PFSK-1 (cell line): Measurements from ENCODE around the gene SRRD.

ENCODE experiments used
- FOXP2 ChIP-seq: optimal IDR thresholded peaks from 2 replicates; pipeline ENCODE3; 2011; ENCODE audit warnings: borderline replicate concordance, control low read depth, inconsistent platforms; ENCODE audit not compliant: insufficient read depth; ENCODE audit errors: extremely low read length, extremely low read depth
- POLR2AphosphoS5 ChIP-seq: IDR thresholded peaks from 2 replicates; pipeline ENCODE4 v1.6.1; 2012; ENCODE audit warnings: low read depth, mild to moderate bottlenecking, control low read depth, low read length, moderate library complexity
- SIN3A ChIP-seq: IDR thresholded peaks from 2 replicates; pipeline ENCODE4 v1.6.1; 2012; ENCODE audit warnings: mild to moderate bottlenecking, low read length, moderate library complexity, borderline replicate concordance; ENCODE audit not compliant: insufficient read depth
- TAF1 ChIP-seq: IDR thresholded peaks from 2 replicates; pipeline ENCODE4 v1.6.1; 2012; ENCODE audit warnings: low read length, control low read depth, borderline replicate concordance; ENCODE audit not compliant: insufficient read depth
- TF ChIP-seq, protein P1 (sequence below), 2 experiments: IDR thresholded peaks; 2 replicates each; pipeline versions ENCODE4 v1.6.1 to v1.8.0; 2011 to 2012; ENCODE audit warnings: low read depth in 2 of 2, low read length in 2 of 2, control low read depth in 1 of 2, inconsistent platforms in 1 of 2, mild to moderate bottlenecking in 1 of 2, moderate library complexity in 1 of 2; ENCODE audit not compliant: insufficient read depth in 1 of 2

Gene SRRD

DNA sequence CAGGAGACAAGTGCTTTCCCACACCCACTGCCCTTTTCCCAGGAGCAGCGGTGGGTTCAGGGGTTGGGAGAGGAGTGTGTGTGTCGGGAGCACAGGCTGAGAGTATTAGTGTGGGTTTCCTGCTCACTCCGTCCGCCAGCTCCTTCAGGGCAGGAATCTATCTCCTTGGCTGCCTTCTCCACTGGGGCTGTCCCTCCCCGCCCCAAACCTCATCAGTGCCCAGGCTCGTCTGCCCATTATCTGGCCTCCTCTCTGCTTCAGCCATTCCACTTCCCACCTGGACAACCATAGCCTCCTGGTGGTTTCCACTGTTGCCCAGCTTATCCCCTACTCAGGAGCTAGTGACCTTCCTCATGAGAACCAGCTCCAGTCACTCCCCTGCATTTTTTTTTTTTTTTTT, 34.7 kb upstream of the SRRD start:
- no peak for TF ChIP-seq TAF1
- no peak for TF ChIP-seq SIN3A
- no peak for TF ChIP-seq POLR2AphosphoS5
- TF ChIP-seq FOXP2: no peak
- TF ChIP-seq, protein P1, sequence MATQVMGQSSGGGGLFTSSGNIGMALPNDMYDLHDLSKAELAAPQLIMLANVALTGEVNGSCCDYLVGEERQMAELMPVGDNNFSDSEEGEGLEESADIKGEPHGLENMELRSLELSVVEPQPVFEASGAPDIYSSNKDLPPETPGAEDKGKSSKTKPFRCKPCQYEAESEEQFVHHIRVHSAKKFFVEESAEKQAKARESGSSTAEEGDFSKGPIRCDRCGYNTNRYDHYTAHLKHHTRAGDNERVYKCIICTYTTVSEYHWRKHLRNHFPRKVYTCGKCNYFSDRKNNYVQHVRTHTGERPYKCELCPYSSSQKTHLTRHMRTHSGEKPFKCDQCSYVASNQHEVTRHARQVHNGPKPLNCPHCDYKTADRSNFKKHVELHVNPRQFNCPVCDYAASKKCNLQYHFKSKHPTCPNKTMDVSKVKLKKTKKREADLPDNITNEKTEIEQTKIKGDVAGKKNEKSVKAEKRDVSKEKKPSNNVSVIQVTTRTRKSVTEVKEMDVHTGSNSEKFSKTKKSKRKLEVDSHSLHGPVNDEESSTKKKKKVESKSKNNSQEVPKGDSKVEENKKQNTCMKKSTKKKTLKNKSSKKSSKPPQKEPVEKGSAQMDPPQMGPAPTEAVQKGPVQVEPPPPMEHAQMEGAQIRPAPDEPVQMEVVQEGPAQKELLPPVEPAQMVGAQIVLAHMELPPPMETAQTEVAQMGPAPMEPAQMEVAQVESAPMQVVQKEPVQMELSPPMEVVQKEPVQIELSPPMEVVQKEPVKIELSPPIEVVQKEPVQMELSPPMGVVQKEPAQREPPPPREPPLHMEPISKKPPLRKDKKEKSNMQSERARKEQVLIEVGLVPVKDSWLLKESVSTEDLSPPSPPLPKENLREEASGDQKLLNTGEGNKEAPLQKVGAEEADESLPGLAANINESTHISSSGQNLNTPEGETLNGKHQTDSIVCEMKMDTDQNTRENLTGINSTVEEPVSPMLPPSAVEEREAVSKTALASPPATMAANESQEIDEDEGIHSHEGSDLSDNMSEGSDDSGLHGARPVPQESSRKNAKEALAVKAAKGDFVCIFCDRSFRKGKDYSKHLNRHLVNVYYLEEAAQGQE (IDR thresholded peaks at IDR 0.05; ENCODE audit: insufficient read depth in 1 of 2, low read depth in 2 of 2, low read length in 2 of 2): no peak

DNA sequence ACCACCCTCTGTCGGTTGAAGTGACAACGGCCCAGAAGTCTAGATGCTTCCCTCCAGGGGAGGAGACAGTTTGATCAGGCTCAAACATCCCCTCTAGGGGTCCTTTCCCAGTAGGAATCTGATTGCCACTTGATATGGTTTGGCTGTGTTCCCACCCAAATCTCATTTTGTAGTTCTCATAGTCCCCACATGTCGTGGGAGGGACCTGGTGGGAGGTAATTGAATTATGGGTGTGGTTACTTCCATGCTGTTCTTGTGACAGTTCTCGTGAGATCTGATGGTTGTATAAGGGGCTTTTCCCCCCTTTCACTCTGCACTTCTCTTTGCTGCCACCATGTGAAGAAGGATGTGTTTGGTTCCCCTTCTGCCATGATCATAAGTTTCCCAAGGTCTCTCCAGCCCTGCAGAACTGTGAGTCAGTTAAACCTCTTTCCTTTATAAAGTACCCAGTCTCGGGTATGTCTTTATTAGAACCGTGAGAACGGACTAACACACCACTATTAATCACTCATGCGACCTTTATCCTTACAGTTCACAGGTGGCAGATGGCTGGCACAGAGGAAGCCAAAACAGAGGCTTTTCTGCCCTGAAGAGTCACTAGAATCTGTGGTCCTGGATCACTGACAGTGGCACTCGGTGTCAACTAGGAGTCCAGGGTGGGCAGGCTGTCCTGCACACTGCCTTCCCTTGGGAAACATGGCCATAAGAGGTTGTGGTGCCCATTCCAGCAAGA, 33.1 kb upstream of the SRRD start:
- TF ChIP-seq TAF1 (no peak), FOXP2 (no peak), SIN3A (no peak), POLR2AphosphoS5 (no peak)
- TF ChIP-seq, protein P1 (IDR thresholded peaks at IDR 0.05; ENCODE audit: insufficient read depth in 1 of 2, low read depth in 2 of 2, low read length in 2 of 2): no peak

DNA sequence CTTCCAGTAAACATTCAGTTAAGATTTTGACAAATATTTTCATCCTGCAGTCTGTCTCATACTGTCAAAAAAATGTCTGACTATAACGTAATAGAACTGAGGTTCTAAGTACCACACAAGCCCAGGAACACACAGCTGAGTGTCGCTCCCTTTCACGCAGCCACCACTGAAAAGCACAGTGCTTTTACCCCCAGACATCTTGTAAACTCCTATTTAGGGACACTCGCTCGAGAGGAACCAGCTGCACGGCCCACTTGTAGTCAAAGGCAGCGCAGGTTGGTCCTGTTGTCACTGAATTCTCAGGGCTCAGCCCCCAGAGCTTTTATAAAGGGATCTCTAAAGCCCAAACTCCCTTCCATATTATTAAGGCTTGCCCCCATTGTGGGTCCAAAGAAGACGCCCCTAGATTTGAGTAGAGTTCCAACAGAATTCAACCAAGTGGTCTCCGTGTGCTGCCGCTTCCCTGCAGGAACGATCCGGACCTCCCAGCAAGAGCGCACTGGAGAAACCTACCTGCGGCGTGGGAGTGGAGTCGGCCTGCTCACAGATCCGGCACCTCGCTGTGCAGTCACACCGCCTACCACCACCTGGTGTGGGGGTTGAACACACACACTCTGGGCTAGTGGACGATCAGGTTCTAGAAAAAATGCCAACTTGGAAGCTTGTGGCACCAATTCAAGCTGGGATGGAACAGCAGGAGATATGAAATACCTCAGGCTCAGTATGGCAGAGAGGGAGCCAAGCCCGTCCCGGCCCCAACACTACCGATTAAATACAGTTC, 31.3 kb upstream of the SRRD start:
- no peak for TF ChIP-seq SIN3A
- TF ChIP-seq POLR2AphosphoS5: no peak
- TF ChIP-seq TAF1: no peak
- TF ChIP-seq, protein P1 (IDR thresholded peaks at IDR 0.05; ENCODE audit: insufficient read depth in 1 of 2, low read depth in 2 of 2, low read length in 2 of 2): no peak
- no peak for TF ChIP-seq FOXP2

DNA sequence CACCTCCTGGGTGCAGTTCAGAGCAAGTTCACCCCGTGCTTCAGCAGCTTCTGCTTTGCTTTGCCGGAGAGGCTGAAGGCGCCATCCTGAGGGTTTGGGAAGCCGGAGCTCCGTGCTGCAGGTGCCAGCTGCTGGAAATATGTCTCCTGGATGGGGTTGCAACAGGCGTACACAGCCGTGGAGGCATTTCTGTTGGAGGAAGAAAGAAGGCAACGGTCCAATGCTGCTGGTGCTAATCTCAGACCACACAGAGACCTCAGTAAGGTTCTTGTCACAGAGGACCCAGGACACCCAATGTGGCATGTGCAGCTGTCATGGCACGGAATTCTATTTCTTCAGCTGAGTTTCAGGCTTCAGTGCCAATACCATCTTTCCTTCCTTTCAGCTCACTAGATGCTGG, 30.5 kb upstream of the SRRD start:
- TF ChIP-seq, protein P1 (IDR thresholded peaks at IDR 0.05; ENCODE audit: insufficient read depth in 1 of 2, low read depth in 2 of 2, low read length in 2 of 2): no peak
- TF ChIP-seq TAF1: no peak
